Neural cell (in vitro differentiated cells): ENCODE data around the gene NRXN2.

Source experiments
- CTCF ChIP-seq: fragments of 450-650 bp; IDR thresholded peaks from 2 replicates; pipeline ENCODE4 v1.5.1; 2014; ENCODE audit warnings: antibody characterized with exemption, mild to moderate bottlenecking, moderate library complexity; ENCODE audit not compliant: poor library complexity, severe bottlenecking
- EP300 ChIP-seq: fragments of 450-650 bp; conservative IDR thresholded peaks from 2 replicates; pipeline ENCODE4 v1.6.1; 2014; ENCODE audit warnings: antibody characterized with exemption, mild to moderate bottlenecking, moderate library complexity; ENCODE audit not compliant: poor library complexity, severe bottlenecking
- EZH2 ChIP-seq: fragments of 200-600, 300-800 bp; shearing (Covaris generic), sonication (generic); IDR thresholded peaks from 2 replicates; pipeline ENCODE4 v1.6.1; 2014; ENCODE audit warnings: antibody characterized with exemption, low read length, borderline replicate concordance, mild to moderate bottlenecking; ENCODE audit not compliant: insufficient read depth, poor library complexity, severe bottlenecking
- MXI1 ChIP-seq: fragments of 450-650 bp; conservative IDR thresholded peaks from 2 replicates; pipeline ENCODE4 v1.6.1; 2014; ENCODE audit warnings: antibody characterized with exemption, mild to moderate bottlenecking; ENCODE audit not compliant: poor library complexity, severe bottlenecking
- POLR2AphosphoS5 ChIP-seq: IDR thresholded peaks from 2 replicates; pipeline ENCODE4 v1.6.1; 2012
- RAD21 ChIP-seq: fragments of 450-650 bp; conservative IDR thresholded peaks from 2 replicates; pipeline ENCODE4 v1.6.1; 2014; ENCODE audit warnings: antibody characterized with exemption, mild to moderate bottlenecking, moderate library complexity
- SMC3 ChIP-seq: fragments of 450-650 bp; conservative IDR thresholded peaks from 2 replicates; pipeline ENCODE4 v1.6.1; 2014; ENCODE audit warnings: antibody characterized with exemption, mild to moderate bottlenecking, moderate library complexity; ENCODE audit not compliant: poor library complexity
- TAF1 ChIP-seq: IDR thresholded peaks from 2 replicates; pipeline ENCODE4 v1.6.1; 2012; ENCODE audit warnings: low read depth

DNA sequence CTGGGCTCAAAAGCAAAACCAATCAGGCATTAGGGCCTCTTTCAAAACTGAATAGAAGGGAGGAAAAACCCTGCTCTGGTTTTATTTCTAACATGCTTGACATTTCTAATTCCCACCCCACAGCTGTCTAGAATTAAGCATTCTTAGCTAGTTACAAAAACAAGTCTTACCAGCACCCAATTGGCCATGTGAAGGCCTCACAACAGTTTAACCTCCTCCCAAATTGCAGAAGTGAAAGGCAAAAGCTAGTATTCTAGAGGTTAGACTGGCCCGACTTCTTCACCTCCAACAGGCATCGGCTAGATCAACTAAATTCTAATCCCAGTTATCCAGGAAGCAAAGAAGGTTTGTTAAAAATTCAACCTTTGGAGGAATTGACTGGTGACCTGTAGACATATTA lies 48.9 kb upstream of the NRXN2 start:
- TF ChIP-seq TAF1 (no peak), POLR2AphosphoS5 (no peak), CTCF (no peak), EZH2 (no peak), EP300 (no peak), MXI1 (no peak), RAD21 (no peak), SMC3 (no peak)
